ENCODE measurements around the gene KRTAP5-5.
"Not testable (repeated sequence)": the region's sequence is repeated elsewhere in the genome, so short reads cannot be mapped to it uniquely, and the experiment has no call there.

Gene KRTAP5-5

DNA sequence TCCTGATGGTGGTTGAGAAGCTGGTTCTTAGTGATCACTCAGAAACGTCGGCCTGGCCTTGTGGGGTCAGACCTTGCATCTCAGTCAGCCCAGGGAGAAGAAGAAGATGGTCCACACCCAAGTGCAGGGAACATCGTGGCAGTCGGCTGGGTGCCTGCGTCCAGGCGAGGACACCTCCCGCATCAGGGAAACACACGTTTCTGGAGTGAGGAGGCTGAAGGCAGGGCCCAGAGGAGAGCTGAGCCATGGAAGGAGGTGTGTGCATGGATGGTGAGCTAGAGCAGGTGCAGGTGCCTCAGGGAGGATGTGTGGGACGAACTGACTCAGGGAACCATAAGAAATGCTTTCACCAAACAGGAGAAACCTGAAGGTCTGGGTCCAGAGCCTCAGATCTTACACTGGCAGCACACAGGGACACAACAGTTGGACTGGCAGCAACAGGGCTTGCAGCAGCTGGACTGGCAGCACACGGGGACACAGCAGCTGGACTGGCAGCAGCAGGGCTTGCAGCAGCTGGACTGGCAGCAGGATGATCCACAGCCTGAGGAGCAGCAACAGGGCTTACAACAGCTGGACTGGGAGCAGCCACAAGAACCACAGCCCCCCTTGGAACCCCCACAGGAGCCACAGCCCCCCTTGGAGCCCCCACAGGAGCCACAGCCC lies 32.1 kb upstream of the KRTAP5-5 start:
- Histone ChIP-seq H3K9ac (ENCODE audit: low read length in 2 of 2) (no peak overlapping the region), H3K36me3 (ENCODE audit: control insufficient read depth in 2 of 2, insufficient read depth in 2 of 2, low read length in 2 of 2) (no peaks in the 10 kb centered on the region), H3K27me3 (ENCODE audit: control insufficient read depth in 1 of 2, insufficient read depth in 2 of 2, low read length in 2 of 2) (peaks cover 5 to 10% of the 10 kb centered on the region in 2 donors), H3K4me1 (ENCODE audit: control insufficient read depth, insufficient read depth, low read length) (no peaks in the 10 kb centered on the region), H3K27ac (ENCODE audit: low read length) (no peak overlapping the region), H3K9me3 (ENCODE audit: control insufficient read depth in 2 of 2, low read length in 2 of 2) (no peaks in the 10 kb centered on the region), H3K4me3 (ENCODE audit: low read length in 2 of 2) (no peak overlapping the region)

DNA sequence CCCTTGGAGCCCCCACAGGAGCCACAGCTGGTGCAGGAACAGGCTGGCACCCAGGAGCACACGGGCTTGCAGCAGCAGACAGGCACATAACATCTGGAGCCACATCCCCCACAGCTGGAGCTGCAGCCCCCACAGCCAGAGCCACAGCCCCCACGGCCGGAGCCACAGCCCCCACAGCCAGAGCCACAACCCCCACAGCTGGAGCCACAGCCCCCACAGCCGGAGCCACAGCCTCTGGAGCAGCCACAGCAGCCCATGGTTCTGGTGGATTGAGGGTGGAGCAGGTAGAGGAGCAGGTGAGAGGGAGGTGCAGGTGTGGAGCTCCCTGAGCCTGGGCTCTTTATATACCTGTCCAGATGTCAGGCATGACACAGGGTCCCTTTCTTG lies 31.6 kb upstream of the KRTAP5-5 start, which contains the start of gene KRTAP5-2:
TSS of gene KRTAP5-2 (minus strand) at position 301 of the 387 bp plus-strand sequence. CDS start at position 257, 44 bp downstream.
- Histone ChIP-seq H3K4me1 (ENCODE audit: control insufficient read depth, insufficient read depth, low read length) (no peaks in the 10 kb centered on the region), H3K36me3 (ENCODE audit: control insufficient read depth in 2 of 2, insufficient read depth in 2 of 2, low read length in 2 of 2) (no peaks in the 10 kb centered on the region), H3K9me3 (ENCODE audit: control insufficient read depth in 2 of 2, low read length in 2 of 2) (no peaks in the 10 kb centered on the region), H3K4me3 (ENCODE audit: low read length in 2 of 2) (no peak within 1 kb of the TSS), H3K27ac (ENCODE audit: low read length) (no peak within 1 kb of the TSS), H3K9ac (ENCODE audit: low read length in 2 of 2) (no peak within 1 kb of the TSS), H3K27me3 (ENCODE audit: control insufficient read depth in 1 of 2, insufficient read depth in 2 of 2, low read length in 2 of 2) (peaks cover 5 to 7% of the 10 kb centered on the region in 2 donors)

DNA sequence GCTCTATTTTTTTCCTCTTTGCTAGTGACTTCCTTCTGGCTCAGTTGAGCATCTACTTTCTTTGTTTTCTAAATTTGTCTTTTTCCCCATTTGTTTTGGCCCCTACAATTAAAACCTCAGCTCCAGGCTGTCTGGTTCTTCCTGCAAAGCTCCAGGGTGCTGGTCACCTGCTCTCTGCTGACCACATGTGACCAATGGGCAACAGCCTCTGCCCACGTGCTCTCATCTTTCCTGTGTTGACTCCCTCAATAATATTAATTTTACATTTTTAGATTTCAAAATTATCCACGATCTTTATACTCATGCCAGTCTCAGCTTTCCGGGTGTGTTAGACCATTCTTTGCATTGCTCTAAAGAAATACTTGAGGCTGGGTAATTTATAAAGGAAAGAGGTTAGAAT lies 31.2 kb upstream of the KRTAP5-5 start:
- H3K9me3 ChIP-seq (ENCODE audit: control insufficient read depth in 2 of 2, low read length in 2 of 2); H3K36me3 ChIP-seq (ENCODE audit: control insufficient read depth in 2 of 2, insufficient read depth in 2 of 2, low read length in 2 of 2); H3K4me3 ChIP-seq (ENCODE audit: low read length in 2 of 2); H3K27ac ChIP-seq (ENCODE audit: low read length); H3K27me3 ChIP-seq (ENCODE audit: control insufficient read depth in 1 of 2, insufficient read depth in 2 of 2, low read length in 2 of 2); H3K9ac ChIP-seq (ENCODE audit: low read length in 2 of 2); H3K4me1 ChIP-seq (ENCODE audit: control insufficient read depth, insufficient read depth, low read length): not testable (repeated sequence)

DNA sequence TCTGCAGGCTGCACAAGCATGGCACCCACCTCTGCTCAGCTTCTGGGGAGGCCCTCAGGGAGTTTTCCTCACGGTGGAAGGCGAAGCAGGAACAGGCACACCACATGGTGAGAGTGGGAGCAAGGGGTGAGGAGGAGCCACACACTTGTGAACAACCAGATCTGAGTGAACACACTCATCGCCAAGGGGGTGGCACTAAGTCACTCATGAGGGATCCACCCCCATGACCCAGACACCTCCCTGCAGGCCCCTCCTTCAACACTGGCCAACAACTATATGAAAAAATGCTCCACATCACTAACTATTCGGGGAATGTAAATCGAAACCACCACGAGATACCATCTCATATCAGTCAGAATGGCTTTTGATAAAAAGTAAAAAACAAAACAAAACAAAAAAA lies 30.8 kb upstream of the KRTAP5-5 start:
- Histone ChIP-seq H3K4me3 (ENCODE audit: low read length in 2 of 2) (no peak overlapping the region), H3K27ac (ENCODE audit: low read length) (no peak overlapping the region), H3K36me3 (ENCODE audit: control insufficient read depth in 2 of 2, insufficient read depth in 2 of 2, low read length in 2 of 2) (no peaks in the 10 kb centered on the region), H3K9me3 (ENCODE audit: control insufficient read depth in 2 of 2, low read length in 2 of 2) (no peaks in the 10 kb centered on the region), H3K9ac (ENCODE audit: low read length in 2 of 2) (no peak overlapping the region), H3K4me1 (ENCODE audit: control insufficient read depth, insufficient read depth, low read length) (no peaks in the 10 kb centered on the region), H3K27me3 (ENCODE audit: control insufficient read depth in 1 of 2, insufficient read depth in 2 of 2, low read length in 2 of 2) (peaks cover 5 to 8% of the 10 kb centered on the region in 2 donors)

DNA sequence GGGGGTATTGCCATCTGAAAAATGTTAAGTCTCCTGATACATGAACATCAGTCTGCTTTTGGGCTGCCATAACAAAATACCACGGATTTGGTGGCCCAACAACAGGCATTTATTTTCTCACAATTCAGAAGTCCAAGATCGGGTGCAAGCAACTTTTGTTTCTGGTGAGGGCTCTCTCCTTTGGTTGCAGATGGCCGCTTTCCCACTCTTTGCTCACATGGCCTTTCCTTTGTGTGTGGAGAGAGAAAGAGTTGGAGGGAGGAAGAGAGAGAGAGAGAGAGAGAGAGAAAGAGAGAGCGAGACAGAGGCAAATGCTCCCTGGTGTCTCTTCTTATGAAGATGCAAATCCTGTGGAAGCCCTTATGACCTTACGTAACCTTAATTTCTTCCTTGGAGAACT lies 28.9 kb upstream of the KRTAP5-5 start:
- no peak overlapping the region for H3K27ac ChIP-seq (ENCODE audit: low read length)
- H3K27me3 ChIP-seq (ENCODE audit: control insufficient read depth in 1 of 2, insufficient read depth in 2 of 2, low read length in 2 of 2) = peaks cover 5 to 20% of the 10 kb centered on the region in 2 donors
- H3K4me3 ChIP-seq (ENCODE audit: low read length in 2 of 2) = no peak overlapping the region
- H3K9me3 ChIP-seq (ENCODE audit: control insufficient read depth in 2 of 2, low read length in 2 of 2) = no peaks in the 10 kb centered on the region
- H3K36me3 ChIP-seq (ENCODE audit: control insufficient read depth in 2 of 2, insufficient read depth in 2 of 2, low read length in 2 of 2) = no peaks in the 10 kb centered on the region
- H3K9ac ChIP-seq (ENCODE audit: low read length in 2 of 2) = no peak overlapping the region
- H3K4me1 ChIP-seq (ENCODE audit: control insufficient read depth, insufficient read depth, low read length) = no peaks in the 10 kb centered on the region

DNA sequence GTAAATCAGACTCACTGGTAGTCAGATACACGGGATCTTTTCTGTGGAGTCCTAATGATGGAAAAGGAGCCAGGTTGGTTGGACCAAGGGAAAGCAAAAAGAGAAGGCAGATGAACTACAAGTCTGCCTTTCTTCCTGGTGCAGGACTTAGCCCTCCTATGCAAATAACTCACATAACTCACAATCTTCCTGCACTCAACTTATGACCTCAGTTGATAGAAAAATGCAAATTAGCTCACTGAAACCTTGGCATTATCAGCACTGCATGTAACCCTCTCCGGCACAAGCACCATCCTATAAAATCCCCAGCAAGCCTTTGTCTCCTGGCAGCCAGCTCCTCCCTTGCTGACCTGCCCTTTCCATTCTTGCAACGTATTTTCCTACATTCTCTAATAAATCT lies 27.9 kb upstream of the KRTAP5-5 start:
- not testable (repeated sequence) for H3K9ac ChIP-seq (ENCODE audit: low read length in 2 of 2); H3K27ac ChIP-seq (ENCODE audit: low read length); H3K36me3 ChIP-seq (ENCODE audit: control insufficient read depth in 2 of 2, insufficient read depth in 2 of 2, low read length in 2 of 2); H3K9me3 ChIP-seq (ENCODE audit: control insufficient read depth in 2 of 2, low read length in 2 of 2); H3K4me3 ChIP-seq (ENCODE audit: low read length in 2 of 2); H3K4me1 ChIP-seq (ENCODE audit: control insufficient read depth, insufficient read depth, low read length)
- peaks cover 10 to 20% of the 10 kb centered on the region in 2 donors for H3K27me3 ChIP-seq (ENCODE audit: control insufficient read depth in 1 of 2, insufficient read depth in 2 of 2, low read length in 2 of 2)

DNA sequence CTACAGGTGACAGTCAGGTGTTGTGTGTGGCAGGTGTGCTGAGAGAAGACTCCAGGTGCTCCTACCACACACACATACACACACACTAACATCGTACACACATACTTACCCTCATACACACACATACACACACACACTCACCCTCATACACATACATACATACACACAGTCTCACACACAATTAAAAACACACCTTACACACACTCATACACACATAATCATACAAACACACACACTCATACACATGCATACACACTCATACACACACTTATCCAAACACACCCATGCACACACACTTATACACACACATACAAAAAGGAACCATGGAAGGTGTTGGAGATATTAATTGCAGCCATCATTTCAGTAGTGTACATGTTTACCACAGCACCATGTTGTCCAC lies 25.9 kb upstream of the KRTAP5-5 start:
- Histone ChIP-seq H3K9me3 (ENCODE audit: control insufficient read depth in 2 of 2, low read length in 2 of 2) (no peaks in the 10 kb centered on the region), H3K36me3 (ENCODE audit: control insufficient read depth in 2 of 2, insufficient read depth in 2 of 2, low read length in 2 of 2) (no peaks in the 10 kb centered on the region), H3K27me3 (ENCODE audit: control insufficient read depth in 1 of 2, insufficient read depth in 2 of 2, low read length in 2 of 2) (peaks cover 7 to 26% of the 10 kb centered on the region in 2 donors), H3K4me3 (ENCODE audit: low read length in 2 of 2) (no peak overlapping the region), H3K27ac (ENCODE audit: low read length) (no peak overlapping the region), H3K4me1 (ENCODE audit: control insufficient read depth, insufficient read depth, low read length) (peaks cover 3% of the 10 kb centered on the region), H3K9ac (ENCODE audit: low read length in 2 of 2) (no peak overlapping the region)

DNA sequence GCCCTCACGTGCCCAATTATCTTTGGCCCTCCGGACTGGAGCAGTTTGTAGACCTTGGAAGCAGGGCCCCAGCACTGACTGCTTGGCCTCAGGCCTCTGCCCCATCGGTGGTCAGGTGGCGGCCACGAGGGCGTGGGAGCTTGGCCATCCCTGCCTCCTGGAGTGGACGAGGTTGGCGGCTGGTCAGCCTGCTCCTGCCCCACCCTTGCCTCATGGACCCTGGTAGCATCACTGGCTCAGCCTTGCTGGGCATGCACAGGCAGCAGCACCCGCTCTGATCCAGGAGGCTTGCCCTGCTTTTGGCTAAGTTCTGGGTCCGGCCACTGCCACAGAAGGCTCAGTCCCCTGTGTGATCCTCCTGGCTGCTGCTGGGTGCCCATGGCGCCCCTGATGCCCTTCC lies 25.4 kb upstream of the KRTAP5-5 start:
- H3K27me3 ChIP-seq (ENCODE audit: control insufficient read depth in 1 of 2, insufficient read depth in 2 of 2, low read length in 2 of 2) = peaks cover 7 to 28% of the 10 kb centered on the region in 2 donors
- H3K27ac ChIP-seq (ENCODE audit: low read length) = no peak overlapping the region
- no peak overlapping the region for H3K9ac ChIP-seq (ENCODE audit: low read length in 2 of 2)
- H3K36me3 ChIP-seq (ENCODE audit: control insufficient read depth in 2 of 2, insufficient read depth in 2 of 2, low read length in 2 of 2) = no peaks in the 10 kb centered on the region
- H3K4me1 ChIP-seq (ENCODE audit: control insufficient read depth, insufficient read depth, low read length) = peaks cover 3% of the 10 kb centered on the region
- H3K4me3 ChIP-seq (ENCODE audit: low read length in 2 of 2) = no peak overlapping the region
- no peaks in the 10 kb centered on the region for H3K9me3 ChIP-seq (ENCODE audit: control insufficient read depth in 2 of 2, low read length in 2 of 2)

DNA sequence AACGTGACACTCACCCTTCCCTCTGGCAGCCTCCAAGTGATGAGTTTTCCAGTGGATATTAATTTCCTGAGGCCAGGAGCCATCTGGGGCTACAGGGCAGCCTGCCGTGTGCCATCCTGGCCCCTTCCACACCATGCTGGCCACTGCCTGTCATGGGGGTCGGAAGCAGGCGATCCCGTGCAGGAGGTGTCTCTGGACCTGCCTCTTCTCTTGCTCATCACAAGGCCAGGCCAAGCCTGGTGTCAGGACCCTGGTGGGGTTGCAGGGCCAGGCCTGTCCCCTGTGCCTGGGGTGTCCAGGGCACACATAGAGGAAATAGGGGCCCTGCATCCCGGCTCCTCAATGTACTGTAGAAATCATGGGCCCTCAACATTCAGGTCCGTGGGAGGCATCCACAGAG lies 24.9 kb upstream of the KRTAP5-5 start:
- Histone ChIP-seq H3K9ac (ENCODE audit: low read length in 2 of 2) (no peak overlapping the region), H3K27ac (ENCODE audit: low read length) (no peak overlapping the region), H3K4me1 (ENCODE audit: control insufficient read depth, insufficient read depth, low read length) (peaks cover 3% of the 10 kb centered on the region), H3K36me3 (ENCODE audit: control insufficient read depth in 2 of 2, insufficient read depth in 2 of 2, low read length in 2 of 2) (no peaks in the 10 kb centered on the region), H3K9me3 (ENCODE audit: control insufficient read depth in 2 of 2, low read length in 2 of 2) (no peaks in the 10 kb centered on the region), H3K4me3 (ENCODE audit: low read length in 2 of 2) (no peak overlapping the region), H3K27me3 (ENCODE audit: control insufficient read depth in 1 of 2, insufficient read depth in 2 of 2, low read length in 2 of 2) (peaks cover 7 to 28% of the 10 kb centered on the region in 2 donors)

DNA sequence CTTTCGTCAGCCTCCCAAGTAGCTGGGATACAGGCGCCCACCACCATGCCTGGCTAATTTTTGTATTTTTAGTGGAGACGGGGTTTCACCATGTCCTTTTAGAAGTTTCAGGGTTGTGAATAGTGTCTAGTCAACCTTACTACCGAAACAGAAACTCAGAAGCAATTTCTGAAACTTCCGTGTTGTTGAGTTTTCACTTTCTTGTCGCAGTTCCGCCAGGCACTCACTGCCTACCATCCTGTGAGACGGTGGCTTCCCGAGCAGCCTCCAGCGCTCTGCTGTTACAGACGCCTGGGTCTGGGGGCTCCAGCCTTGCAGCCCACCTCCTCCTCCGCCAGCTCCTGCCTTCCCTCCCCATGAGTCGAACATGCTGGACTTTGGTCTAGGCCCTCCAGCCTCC lies 23.7 kb upstream of the KRTAP5-5 start:
- not testable (repeated sequence) for H3K4me1 ChIP-seq (ENCODE audit: control insufficient read depth, insufficient read depth, low read length); H3K27ac ChIP-seq (ENCODE audit: low read length)

DNA sequence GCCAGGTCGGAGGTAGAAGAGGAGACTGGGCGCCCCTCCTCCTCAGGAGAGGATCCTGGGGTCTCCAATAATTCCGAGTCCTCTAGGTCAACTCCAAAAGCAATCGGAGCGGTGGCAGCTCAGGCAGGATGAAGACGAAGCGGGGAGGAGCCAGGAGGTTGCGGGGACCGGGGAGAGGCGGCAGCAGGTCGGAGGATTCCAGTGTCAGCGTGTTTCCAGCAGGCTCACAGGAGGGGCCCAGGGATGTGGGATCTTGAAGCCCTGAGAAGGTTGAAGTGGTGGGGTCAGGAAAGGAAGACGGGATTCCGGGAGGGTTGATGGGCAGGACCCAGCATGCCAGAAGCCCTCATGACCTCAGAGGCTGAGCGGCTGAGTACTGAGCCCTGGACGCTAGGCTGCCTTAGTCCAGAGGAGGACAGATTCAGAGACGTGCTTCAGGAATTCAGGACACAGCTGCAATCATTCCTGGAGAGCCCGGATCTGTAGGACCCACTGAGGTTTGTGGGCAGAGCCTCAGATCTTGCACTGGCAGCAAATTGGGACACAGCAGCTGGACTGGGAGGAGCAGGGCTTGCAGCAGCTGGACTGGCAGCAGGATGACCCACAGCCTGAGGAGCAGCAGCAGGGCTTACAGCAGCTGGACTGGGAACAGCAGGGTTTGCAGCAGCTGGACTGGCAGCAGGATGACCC lies 22.3 kb upstream of the KRTAP5-5 start:
- not testable (repeated sequence) for H3K4me3 ChIP-seq (ENCODE audit: low read length in 2 of 2); H3K9me3 ChIP-seq (ENCODE audit: control insufficient read depth in 2 of 2, low read length in 2 of 2); H3K27ac ChIP-seq (ENCODE audit: low read length); H3K9ac ChIP-seq (ENCODE audit: low read length in 2 of 2); H3K4me1 ChIP-seq (ENCODE audit: control insufficient read depth, insufficient read depth, low read length); H3K36me3 ChIP-seq (ENCODE audit: control insufficient read depth in 2 of 2, insufficient read depth in 2 of 2, low read length in 2 of 2)
- peaks cover 7 to 26% of the 10 kb centered on the region in 2 donors for H3K27me3 ChIP-seq (ENCODE audit: control insufficient read depth in 1 of 2, insufficient read depth in 2 of 2, low read length in 2 of 2)

More for the DNA sequence above, 23.7 kb upstream of the KRTAP5-5 start:
- H3K4me3 ChIP-seq (ENCODE audit: low read length in 2 of 2); H3K9ac ChIP-seq (ENCODE audit: low read length in 2 of 2); H3K9me3 ChIP-seq (ENCODE audit: control insufficient read depth in 2 of 2, low read length in 2 of 2); H3K36me3 ChIP-seq (ENCODE audit: control insufficient read depth in 2 of 2, insufficient read depth in 2 of 2, low read length in 2 of 2): not testable (repeated sequence)
- peaks cover 7 to 26% of the 10 kb centered on the region in 2 donors for H3K27me3 ChIP-seq (ENCODE audit: control insufficient read depth in 1 of 2, insufficient read depth in 2 of 2, low read length in 2 of 2)

Measured in stomach smooth muscle (tissue), 2 donors.